NB4 (cell line): ENCODE results near the gene HELZ.

Experiments
- MYC ChIP-seq: IDR thresholded peaks from 2 replicates; pipeline ENCODE4 v1.6.1; 2011; ENCODE audit warnings: low read depth, low read length
- POLR2A ChIP-seq: IDR thresholded peaks from 2 replicates; pipeline ENCODE4 v1.6.1; 2011; ENCODE audit warnings: mild to moderate bottlenecking; ENCODE audit not compliant: insufficient read length; ENCODE audit errors: extremely low read depth
- TF ChIP-seq, protein P1 (sequence below): IDR thresholded peaks from one replicate; pipeline ENCODE4 v1.5.1; 2012; ENCODE audit warnings: low read depth, low read length

DNA sequence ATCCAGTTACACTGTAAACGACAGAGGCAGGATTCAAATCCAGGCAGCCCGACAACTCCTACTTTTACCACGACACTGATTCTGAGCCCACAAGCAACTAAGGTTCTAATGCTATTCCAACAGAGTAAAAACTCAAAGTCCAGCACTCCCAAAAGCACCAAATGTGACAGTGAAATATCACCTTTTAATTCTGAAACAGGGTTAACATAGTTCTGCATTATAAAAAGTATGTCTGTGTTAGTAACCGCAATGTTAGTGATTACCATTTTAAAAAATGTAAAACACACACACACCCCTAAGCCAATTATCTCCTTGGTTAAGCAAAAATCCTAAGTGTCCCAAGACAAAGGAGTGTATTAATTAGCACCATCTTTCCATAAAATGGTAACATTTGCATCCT is 19.7 kb downstream of the HELZ start:
- TF ChIP-seq, protein P1, sequence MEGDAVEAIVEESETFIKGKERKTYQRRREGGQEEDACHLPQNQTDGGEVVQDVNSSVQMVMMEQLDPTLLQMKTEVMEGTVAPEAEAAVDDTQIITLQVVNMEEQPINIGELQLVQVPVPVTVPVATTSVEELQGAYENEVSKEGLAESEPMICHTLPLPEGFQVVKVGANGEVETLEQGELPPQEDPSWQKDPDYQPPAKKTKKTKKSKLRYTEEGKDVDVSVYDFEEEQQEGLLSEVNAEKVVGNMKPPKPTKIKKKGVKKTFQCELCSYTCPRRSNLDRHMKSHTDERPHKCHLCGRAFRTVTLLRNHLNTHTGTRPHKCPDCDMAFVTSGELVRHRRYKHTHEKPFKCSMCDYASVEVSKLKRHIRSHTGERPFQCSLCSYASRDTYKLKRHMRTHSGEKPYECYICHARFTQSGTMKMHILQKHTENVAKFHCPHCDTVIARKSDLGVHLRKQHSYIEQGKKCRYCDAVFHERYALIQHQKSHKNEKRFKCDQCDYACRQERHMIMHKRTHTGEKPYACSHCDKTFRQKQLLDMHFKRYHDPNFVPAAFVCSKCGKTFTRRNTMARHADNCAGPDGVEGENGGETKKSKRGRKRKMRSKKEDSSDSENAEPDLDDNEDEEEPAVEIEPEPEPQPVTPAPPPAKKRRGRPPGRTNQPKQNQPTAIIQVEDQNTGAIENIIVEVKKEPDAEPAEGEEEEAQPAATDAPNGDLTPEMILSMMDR: no peak
- no peak for TF ChIP-seq POLR2A
- no peak for TF ChIP-seq MYC
